LoVo (cell line): Measurements from ENCODE around the gene IDH3G.

Source experiments
- DNase-seq: peaks from one replicate; pipeline ENCODE4 v3.0.0-alpha.2; 2016; ENCODE audit warnings: low spot score

The IDH3G gene

GRCh38 chrX:153791104-153791852 lies 2.9 kb downstream of the IDH3G start:
- no peak for DNase-seq

- no peak for DNase-seq
Measured at GRCh38 chrX:153789654-153790053, 4.5 kb downstream of the IDH3G start.

- no peak for DNase-seq
Measured at GRCh38 chrX:153786669-153787068, 7.5 kb downstream of the IDH3G start.

GRCh38 chrX:153784325-153784967 lies 9.7 kb downstream of the IDH3G start:
- DNase-seq, result no peak

- DNase-seq, result no peak
Measured at GRCh38 chrX:153783378-153784013, 10.7 kb downstream of the IDH3G start.

- no peak for DNase-seq
Measured at GRCh38 chrX:153782871-153783270, 11.3 kb downstream of the IDH3G start.

- DNase-seq, result no peak
Measured at GRCh38 chrX:153782313-153782712, 11.9 kb downstream of the IDH3G start.

- no peak for DNase-seq
Measured at GRCh38 chrX:153781428-153782047, 12.6 kb downstream of the IDH3G start.

DNA sequence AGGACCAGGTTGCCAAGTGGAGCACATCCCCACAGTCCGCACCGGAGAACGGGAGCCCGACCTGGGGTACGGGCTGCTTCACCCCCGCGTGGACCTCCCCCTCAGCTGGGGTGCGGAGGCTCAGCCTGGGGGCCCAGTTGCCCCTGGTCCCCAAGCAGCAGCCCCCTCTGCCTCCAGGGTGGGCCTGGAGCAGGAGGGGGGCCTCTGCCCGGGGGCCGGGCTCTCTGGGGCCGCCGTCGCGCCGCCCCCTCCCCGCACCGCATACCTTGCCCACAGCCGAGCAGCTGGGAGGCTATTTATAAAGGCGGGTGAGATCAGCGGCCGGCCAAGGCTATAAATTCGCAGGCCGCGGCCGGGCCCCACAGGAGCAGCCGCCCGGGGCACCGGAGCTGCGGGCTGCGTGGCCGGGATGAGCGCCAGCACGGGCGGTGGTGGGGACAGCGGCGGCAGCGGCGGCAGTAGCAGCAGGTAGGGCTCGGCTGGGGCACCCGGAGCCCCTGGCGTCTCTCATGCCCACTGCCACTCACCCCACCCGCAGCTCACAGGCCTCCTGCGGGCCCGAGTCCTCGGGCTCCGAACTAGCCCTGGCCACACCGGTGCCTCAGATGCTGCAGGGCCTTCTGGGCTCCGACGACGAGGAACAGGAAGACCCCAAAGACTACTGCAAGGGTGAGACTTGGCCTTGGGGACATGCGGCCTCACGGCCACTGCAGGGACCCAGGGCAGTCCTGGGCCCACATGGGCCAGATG lies 13.3 kb downstream of the IDH3G start, which contains the start of gene SRPK3:
SRPK3 (plus strand) TSS at position 364 of the 750 bp plus-strand sequence; CDS start at position 410, 46 bp downstream.
- DNase-seq, result no peak

DNA sequence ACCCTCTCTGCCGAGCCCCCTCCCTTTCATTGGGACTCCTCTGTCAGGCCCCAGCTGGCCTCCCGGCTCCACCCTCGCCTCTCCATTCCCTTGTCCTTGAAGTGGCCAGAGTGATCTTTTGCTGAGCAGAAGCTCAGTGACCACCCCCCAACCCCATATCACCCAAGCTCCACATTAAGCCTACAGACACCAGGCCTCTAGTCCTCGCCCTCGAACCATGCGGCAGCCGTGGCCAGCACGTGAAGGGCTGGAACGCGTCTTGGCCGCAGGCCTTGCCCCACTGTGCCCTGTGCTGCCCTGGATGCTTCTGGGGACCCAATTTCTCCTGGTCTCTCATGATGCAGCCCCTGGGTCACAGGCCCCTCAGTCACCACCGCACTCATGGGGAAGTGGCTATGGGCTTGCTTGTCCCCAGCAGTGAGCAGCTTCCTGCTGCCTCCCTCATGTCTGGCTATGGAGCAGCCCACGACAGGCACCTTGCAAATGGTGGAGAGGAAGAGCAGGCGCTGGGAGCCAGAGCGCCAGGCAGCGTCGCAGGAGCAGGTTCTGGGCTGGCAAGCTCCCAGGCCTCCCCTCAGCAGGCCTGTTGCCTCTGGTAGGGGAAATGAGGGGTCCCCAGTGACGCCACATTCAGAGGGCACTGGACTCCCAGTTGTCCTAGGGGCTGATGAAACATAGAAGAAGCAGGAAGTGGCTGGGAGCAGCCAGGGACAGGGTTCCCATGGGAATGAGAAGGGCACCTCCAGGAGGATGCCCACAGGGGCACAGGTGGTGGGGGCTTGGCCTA lies 14.1 kb downstream of the IDH3G start:
- no peak for DNase-seq

GRCh38 chrX:153778684-153779101 lies 15.5 kb downstream of the IDH3G start:
- DNase-seq, result no peak

- no peak for DNase-seq
Measured at GRCh38 chrX:153778181-153778580, 16.0 kb downstream of the IDH3G start.

DNA sequence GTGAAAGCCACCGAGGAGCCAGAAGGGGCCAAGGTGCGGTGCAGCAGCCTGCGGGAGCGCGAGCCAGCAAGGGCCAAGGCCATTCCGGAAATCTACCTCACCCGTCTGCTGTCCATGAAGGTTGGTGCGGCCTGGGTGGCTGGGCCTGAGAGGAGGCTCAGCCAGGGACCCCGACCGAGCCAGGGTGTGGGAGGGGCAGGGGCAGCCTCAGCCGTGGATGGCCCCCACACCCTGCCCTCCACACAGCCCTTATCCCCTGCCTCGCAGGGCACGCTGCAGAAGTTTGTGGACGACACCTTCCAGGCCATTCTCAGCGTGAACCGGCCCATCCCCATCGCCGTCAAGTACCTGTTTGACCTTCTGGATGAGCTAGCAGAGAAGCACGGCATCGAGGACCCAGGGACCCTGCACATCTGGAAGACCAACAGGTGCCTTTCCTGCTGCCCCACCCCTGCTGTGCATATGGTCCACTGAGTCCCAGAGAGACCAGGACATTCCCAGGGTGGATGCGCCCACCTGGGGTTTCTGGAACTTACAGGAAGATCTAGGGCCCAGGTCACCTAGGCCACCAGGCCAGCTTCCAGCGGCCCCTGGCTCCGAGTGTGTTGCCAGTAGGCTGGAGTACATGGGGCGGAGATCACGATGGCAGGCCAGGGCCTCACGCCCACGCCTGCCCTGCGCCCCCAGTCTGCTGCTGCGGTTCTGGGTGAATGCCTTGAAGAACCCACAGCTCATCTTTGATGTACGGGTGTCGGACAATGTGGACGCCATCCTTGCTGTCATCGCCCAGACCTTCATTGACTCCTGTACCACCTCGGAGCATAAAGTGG lies 16.7 kb downstream of the IDH3G start:
- DNase-seq, result no peak

DNA sequence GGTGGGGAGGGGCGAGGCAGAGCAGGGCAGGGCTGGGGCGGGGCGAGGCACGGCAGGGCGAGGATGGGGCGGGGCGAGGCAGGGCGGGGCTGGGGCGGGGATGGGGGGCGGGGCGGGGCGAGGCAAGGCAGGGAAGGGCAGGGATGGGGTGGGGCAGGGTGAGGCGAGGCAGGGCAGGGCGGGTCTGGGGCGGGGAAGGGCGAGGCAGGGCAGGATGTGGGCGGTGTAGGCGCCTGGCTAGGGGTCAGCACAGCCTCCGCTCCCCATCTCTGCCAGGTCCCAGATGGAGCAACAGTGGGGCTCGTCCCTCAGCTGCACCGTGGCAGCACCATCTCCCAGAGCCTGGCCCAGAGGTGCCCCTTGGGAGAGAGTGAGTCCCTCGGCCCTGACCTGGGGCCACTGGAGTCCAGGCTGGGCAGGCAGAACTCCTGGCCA lies 17.5 kb downstream of the IDH3G start:
- DNase-seq, result no peak

DNA sequence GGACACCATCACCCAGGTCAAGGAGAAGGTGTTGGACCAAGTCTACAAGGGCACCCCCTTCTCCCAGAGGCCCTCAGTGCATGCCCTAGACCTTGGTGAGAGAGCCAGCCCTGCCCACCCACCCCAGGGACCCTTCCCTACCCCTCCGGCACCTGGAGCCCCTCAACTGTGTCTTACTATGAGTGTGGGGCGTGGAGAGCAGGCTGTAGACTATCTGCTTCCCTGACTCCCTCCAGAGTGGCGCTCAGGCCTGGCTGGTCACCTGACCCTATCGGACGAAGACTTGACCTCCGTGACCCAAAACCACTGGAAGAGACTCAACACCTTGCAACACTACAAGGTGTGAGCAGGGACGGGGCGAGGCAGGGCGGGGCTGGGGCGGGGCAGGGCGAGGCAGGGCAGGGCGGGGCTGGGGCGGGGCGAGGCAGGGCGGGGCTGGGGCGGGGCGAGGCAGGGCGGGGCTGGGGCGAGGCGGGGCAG lies 18.0 kb downstream of the IDH3G start:
- DNase-seq, result no peak

- no peak for DNase-seq
Measured at GRCh38 chrX:153775293-153776119, 18.7 kb downstream of the IDH3G start.

- DNase-seq, result no peak
Measured at GRCh38 chrX:153774576-153775292, 19.4 kb downstream of the IDH3G start.
